SK-N-SH treated with all-trans-retinoic acid at 6 μM for 48 hours (cell line): Measurements from ENCODE around the gene C12orf60.

Experiments used
- ATAC-seq: fragments of 200-7000 bp; cut with Tn5 transposase; 3 replicates; pipeline ENCODE4 v1.9.1; 2020; ENCODE audit warnings: mild to moderate bottlenecking, moderate library complexity
- ARNTL ChIP-seq: fragments of 450-650 bp; formaldehyde crosslinking; IDR thresholded peaks from 2 replicates; pipeline ENCODE4 v1.5.0; 2020; ENCODE audit warnings: low read depth, mild to moderate bottlenecking, moderate library complexity, borderline replicate concordance
- BACH2 ChIP-seq: fragments of 250-450 bp; sonication (Bioruptor Pico); IDR thresholded peaks from 2 replicates; pipeline ENCODE4 v1.9.0; 2021; ENCODE audit warnings: mild to moderate bottlenecking, borderline replicate concordance
- CSDC2 ChIP-seq: fragments of 250-450 bp; sonication (Bioruptor Pico); IDR thresholded peaks from 2 replicates; pipeline ENCODE4 v1.5.0; 2020; ENCODE audit warnings: mild to moderate bottlenecking, moderate library complexity
- GLIS3 ChIP-seq: fragments of 250-450 bp; sonication (Bioruptor Pico); IDR thresholded peaks from 2 replicates; pipeline ENCODE4 v1.5.0; 2020; ENCODE audit warnings: mild to moderate bottlenecking, moderate library complexity
- ISL1 ChIP-seq: fragments of 250-450 bp; sonication (Bioruptor Pico); IDR thresholded peaks from 2 replicates; pipeline ENCODE4 v2.1.2; 2022; ENCODE audit warnings: mild to moderate bottlenecking, moderate library complexity
- PATZ1 ChIP-seq: fragments of 250-450 bp; sonication (Bioruptor Pico); IDR thresholded peaks from 2 replicates; pipeline ENCODE4 v1.8.0; 2020; ENCODE audit warnings: mild to moderate bottlenecking, moderate library complexity, borderline replicate concordance
- POU6F1 ChIP-seq: fragments of 250-450 bp; sonication (Bioruptor Pico); IDR thresholded peaks from 2 replicates; pipeline ENCODE4 v1.8.0; 2021; ENCODE audit warnings: low read depth, mild to moderate bottlenecking, moderate library complexity, borderline replicate concordance
- RARB ChIP-seq: fragments of 250-450 bp; sonication (Bioruptor Pico); IDR thresholded peaks from 2 replicates; pipeline ENCODE4 v1.8.0; 2021; ENCODE audit warnings: mild to moderate bottlenecking, moderate library complexity
- SNAI2 ChIP-seq: fragments of 250-450 bp; sonication (Bioruptor Pico); IDR thresholded peaks from 2 replicates; pipeline ENCODE4 v1.5.0; 2020; ENCODE audit warnings: mild to moderate bottlenecking, moderate library complexity
- TCF4 ChIP-seq: fragments of 250-450 bp; sonication (Bioruptor Pico); IDR thresholded peaks from 2 replicates; pipeline ENCODE4 v1.8.0; 2021; ENCODE audit warnings: mild to moderate bottlenecking, moderate library complexity, borderline replicate concordance
- TOX ChIP-seq: fragments of 250-450 bp; sonication (Bioruptor Pico); IDR thresholded peaks from 2 replicates; pipeline ENCODE4 v1.8.0; 2021; ENCODE audit warnings: mild to moderate bottlenecking, moderate library complexity, borderline replicate concordance
- ZC3H10 ChIP-seq: fragments of 250-450 bp; sonication (Bioruptor Pico); IDR thresholded peaks from 2 replicates; pipeline ENCODE4 v1.5.1; 2021; ENCODE audit warnings: mild to moderate bottlenecking, moderate library complexity
- ZFP3 ChIP-seq: fragments of 250-450 bp; sonication (Bioruptor Pico); IDR thresholded peaks from 2 replicates; pipeline ENCODE4 v1.5.0; 2020; ENCODE audit warnings: mild to moderate bottlenecking, moderate library complexity
- ZFP30 ChIP-seq: fragments of 450-650 bp; formaldehyde crosslinking; IDR thresholded peaks from 2 replicates; pipeline ENCODE4 v1.5.0; 2022; ENCODE audit warnings: mild to moderate bottlenecking, moderate library complexity
- ZNF565 ChIP-seq: fragments of 450-650 bp; formaldehyde crosslinking; conservative IDR thresholded peaks from 2 replicates; pipeline ENCODE4 v1.5.0; 2020; ENCODE audit warnings: low read depth, mild to moderate bottlenecking, moderate library complexity
- ZNF70 ChIP-seq: fragments of 450-650 bp; formaldehyde crosslinking; IDR thresholded peaks from 2 replicates; pipeline ENCODE4 v1.5.0; 2020; ENCODE audit warnings: mild to moderate bottlenecking, moderate library complexity
- ZNF8 ChIP-seq: fragments of 450-650 bp; formaldehyde crosslinking; IDR thresholded peaks from 2 replicates; pipeline ENCODE4 v1.5.0; 2020; ENCODE audit warnings: mild to moderate bottlenecking, moderate library complexity
- TF ChIP-seq, protein P1 (sequence below): fragments of 250-450 bp; sonication (Bioruptor Pico); IDR thresholded peaks from 2 replicates; pipeline ENCODE4 v1.5.0; 2020; ENCODE audit warnings: mild to moderate bottlenecking, moderate library complexity
- TF ChIP-seq, protein P2 (sequence below): fragments of 250-450 bp; sonication (Bioruptor Pico); IDR thresholded peaks from 2 replicates; pipeline ENCODE4 v1.5.1; 2021; ENCODE audit warnings: mild to moderate bottlenecking, moderate library complexity

The C12orf60 gene

GRCh38 chr12:14769969-14770495 lies 33.4 kb upstream of the C12orf60 start:
- no peak for TF ChIP-seq ZFP30 (CRISPR knock-in tag)
- no peak for TF ChIP-seq SNAI2 (CRISPR knock-in tag)
- 0 out of 2 replicates have a peak, but pooled peaks have one; percentile 12 for TF ChIP-seq PATZ1 (CRISPR knock-in tag)
- TF ChIP-seq ISL1 (CRISPR knock-in tag), result no peak
- TF ChIP-seq CSDC2 (CRISPR knock-in tag), result no peak
- TF ChIP-seq ZNF8, result peak; percentile 23; the same call in 1 of the 2 replicates
- TF ChIP-seq BACH2 (CRISPR knock-in tag), result no peak
- TF ChIP-seq ZNF70 (CRISPR knock-in tag), result no peak
- TF ChIP-seq ZFP3 (CRISPR knock-in tag), result no peak
- peak; percentile 66 for ATAC-seq

DNA sequence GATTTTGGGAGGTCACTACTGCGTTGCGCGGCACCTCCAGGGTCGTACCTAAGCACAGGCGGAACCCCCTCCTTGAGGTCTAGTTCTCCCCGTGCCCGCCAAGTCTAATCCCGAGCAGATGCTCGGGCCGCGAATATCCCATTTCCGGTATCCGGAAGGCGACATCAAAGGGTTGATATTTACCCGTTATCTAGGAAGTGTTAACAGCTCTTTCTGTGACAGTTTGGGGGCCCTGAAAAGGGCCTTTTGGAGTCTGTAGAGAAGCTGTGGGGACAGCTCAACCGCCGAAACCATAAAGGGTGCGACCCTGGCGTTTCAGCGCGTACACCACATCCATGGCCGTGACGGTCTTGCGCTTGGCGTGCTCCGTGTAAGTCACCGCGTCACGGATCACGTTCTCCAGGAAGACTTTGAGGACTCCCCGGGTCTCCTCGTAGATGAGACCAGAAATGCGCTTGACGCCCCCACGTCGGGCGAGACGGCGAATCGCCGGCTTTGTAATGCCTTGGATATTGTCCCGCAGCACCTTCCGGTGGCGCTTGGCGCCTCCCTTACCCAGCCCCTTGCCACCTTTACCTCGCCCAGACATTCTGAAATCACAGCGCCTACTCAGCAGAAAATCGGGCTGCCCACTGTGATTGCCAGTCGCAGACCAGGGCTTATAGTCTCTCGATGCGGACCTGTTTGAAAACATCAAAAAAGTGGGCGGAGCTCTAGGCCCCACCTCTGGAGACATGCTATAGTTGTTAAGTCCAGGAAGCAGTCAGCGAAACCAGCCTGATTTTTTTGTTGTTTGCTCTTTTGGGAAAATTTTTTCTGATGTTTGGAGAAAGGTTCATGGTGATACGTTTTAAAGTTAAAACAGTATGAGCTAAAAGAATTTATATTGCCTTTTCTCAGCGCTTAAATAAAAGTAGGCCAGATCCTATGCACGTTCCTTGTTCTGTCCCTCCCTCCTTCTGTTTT lies 32.7 kb upstream of the C12orf60 start:
- peak; percentile 37; the same call in 1 of the 2 replicates for TF ChIP-seq TOX
- no peak for TF ChIP-seq ZNF70 (CRISPR knock-in tag)
- no peak for TF ChIP-seq ZC3H10 (CRISPR knock-in tag)
- no peak for TF ChIP-seq ZFP30 (CRISPR knock-in tag)
- TF ChIP-seq POU6F1 (CRISPR knock-in tag), result no peak
- TF ChIP-seq PATZ1 (CRISPR knock-in tag), result peak; percentile 67; the same call in 1 of the 2 replicates
- TF ChIP-seq GLIS3 (CRISPR knock-in tag), result no peak
- TF ChIP-seq ISL1 (CRISPR knock-in tag), result 0 out of 2 replicates have a peak, but pooled peaks have one; percentile 10
- TF ChIP-seq ZNF565, result no peak
- TF ChIP-seq ZNF8, result no peak
- TF ChIP-seq TCF4 (CRISPR knock-in tag), result no peak
- TF ChIP-seq, protein P1, sequence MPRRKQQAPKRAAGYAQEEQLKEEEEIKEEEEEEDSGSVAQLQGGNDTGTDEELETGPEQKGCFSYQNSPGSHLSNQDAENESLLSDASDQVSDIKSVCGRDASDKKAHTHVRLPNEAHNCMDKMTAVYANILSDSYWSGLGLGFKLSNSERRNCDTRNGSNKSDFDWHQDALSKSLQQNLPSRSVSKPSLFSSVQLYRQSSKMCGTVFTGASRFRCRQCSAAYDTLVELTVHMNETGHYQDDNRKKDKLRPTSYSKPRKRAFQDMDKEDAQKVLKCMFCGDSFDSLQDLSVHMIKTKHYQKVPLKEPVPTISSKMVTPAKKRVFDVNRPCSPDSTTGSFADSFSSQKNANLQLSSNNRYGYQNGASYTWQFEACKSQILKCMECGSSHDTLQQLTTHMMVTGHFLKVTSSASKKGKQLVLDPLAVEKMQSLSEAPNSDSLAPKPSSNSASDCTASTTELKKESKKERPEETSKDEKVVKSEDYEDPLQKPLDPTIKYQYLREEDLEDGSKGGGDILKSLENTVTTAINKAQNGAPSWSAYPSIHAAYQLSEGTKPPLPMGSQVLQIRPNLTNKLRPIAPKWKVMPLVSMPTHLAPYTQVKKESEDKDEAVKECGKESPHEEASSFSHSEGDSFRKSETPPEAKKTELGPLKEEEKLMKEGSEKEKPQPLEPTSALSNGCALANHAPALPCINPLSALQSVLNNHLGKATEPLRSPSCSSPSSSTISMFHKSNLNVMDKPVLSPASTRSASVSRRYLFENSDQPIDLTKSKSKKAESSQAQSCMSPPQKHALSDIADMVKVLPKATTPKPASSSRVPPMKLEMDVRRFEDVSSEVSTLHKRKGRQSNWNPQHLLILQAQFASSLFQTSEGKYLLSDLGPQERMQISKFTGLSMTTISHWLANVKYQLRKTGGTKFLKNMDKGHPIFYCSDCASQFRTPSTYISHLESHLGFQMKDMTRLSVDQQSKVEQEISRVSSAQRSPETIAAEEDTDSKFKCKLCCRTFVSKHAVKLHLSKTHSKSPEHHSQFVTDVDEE, result no peak
- TF ChIP-seq SNAI2 (CRISPR knock-in tag), result no peak
- TF ChIP-seq, all 23 proteins: peak for 3
- ATAC-seq, result peak; percentile 51

DNA sequence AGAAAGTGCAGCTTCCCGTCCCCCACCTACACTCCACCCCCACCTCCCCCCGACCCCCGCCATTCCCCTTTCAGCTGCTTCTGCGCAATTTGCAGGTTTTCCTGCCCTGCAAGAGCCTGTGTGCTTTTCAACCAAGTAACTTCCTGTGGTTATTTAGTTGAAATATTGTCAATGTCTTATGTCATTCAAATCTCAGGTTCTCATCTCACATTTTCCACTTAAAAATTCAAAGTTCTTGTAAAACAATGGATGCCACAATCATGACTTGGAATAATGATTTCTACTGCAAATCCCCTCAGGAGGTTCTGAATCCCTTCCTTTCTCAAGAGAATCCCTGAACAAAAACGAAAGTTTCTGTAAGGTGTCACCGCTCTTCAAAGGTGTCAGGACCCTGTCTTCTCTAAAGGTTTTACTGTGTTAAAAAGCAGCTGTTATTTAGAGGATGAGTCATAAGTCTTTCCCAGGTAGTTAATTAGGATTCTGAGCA lies 31.8 kb upstream of the C12orf60 start:
- no peak for TF ChIP-seq ISL1 (CRISPR knock-in tag)
- ATAC-seq, result no peak

DNA sequence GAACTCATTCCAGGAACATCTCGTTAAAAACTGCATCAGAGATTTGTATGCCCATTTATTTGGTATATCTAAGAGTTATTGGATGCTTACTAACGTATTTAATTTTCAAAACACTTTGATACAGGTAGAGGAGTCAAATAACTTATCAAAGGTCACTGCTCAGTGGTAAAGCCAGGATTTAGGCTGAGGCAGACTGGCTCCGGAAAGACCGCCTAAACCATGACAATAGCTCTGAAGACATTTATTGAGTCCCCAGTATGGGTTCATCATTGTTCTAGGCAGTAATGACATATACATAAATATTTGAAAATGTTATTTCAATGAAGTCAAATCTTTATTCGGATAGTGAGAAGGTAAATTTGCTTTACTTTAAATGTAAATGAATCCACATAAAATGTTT lies 30.5 kb upstream of the C12orf60 start:
- no peak for ATAC-seq
- TF ChIP-seq TOX, result no peak
- no peak for TF ChIP-seq ARNTL (CRISPR knock-in tag)
- no peak for TF ChIP-seq ZC3H10 (CRISPR knock-in tag)
- no peak for TF ChIP-seq ZFP30 (CRISPR knock-in tag)
- no peak for TF ChIP-seq RARB (CRISPR knock-in tag)
- no peak for TF ChIP-seq ZFP3 (CRISPR knock-in tag)
- TF ChIP-seq POU6F1 (CRISPR knock-in tag), result no peak
- TF ChIP-seq SNAI2 (CRISPR knock-in tag), result no peak
- TF ChIP-seq TCF4 (CRISPR knock-in tag), result no peak
- TF ChIP-seq, protein P2, sequence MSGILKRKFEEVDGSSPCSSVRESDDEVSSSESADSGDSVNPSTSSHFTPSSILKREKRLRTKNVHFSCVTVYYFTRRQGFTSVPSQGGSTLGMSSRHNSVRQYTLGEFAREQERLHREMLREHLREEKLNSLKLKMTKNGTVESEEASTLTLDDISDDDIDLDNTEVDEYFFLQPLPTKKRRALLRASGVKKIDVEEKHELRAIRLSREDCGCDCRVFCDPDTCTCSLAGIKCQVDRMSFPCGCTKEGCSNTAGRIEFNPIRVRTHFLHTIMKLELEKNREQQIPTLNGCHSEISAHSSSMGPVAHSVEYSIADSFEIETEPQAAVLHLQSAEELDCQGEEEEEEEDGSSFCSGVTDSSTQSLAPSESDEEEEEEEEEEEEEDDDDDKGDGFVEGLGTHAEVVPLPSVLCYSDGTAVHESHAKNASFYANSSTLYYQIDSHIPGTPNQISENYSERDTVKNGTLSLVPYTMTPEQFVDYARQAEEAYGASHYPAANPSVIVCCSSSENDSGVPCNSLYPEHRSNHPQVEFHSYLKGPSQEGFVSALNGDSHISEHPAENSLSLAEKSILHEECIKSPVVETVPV (CRISPR knock-in tag), result no peak
- no peak for TF ChIP-seq ZNF565
